Measurements from ENCODE around the gene NECAB3. TPM values are rescaled to one million over a fixed set of nuclear protein-coding genes. Genes with fewer than 3 reads are reported as not detected.
A peak's percentile ranks its signal among the peaks of the same experiment; 100 is the strongest.

Gene NECAB3
- polyA plus RNA-seq, 1 of the 3 experiments (the other 2 are of a cell fraction), result 20.1 TPM

GRCh38 chr20:33672426-33673113 lies 1.7 kb downstream of the NECAB3 start:
- Histone ChIP-seq H3K4me2 (peak overlapping the region; percentile 99), H3K4me3 (ENCODE audit: low read depth in 2 of 2, low read length in 1 of 2) (peak overlapping the region in 1 of 2 experiments; percentile 61; a peak in 1 of 4 replicates), H3K27ac (ENCODE audit: low read depth in 2 of 2, low read length in 1 of 2) (no peak overlapping the region)

GRCh38 chr20:33671573-33672288 lies 2.5 kb downstream of the NECAB3 start:
- POLR2A ChIA-PET, result no interaction called here
- Histone ChIP-seq H3K9me3 (no peaks in the 10 kb centered on the region), H3K79me2 (ENCODE audit: insufficient read depth) (peaks cover 10% of the 10 kb centered on the region; the same call in 1 of the 2 replicates), H4K20me1 (ENCODE audit: insufficient read depth) (0 out of 2 replicates have a peak, but pooled peaks cover 4% of the 10 kb centered on the region), H3K36me3 (replicated peaks in 1 of 2; ENCODE audit: control insufficient read depth in 1 of 2, insufficient read depth in 2 of 2, low read length in 1 of 2) (peaks cover 8 to 17% of the 10 kb centered on the region in 2 experiments), H3K9ac (no peak overlapping the region), H3K4me1 (ENCODE audit: control insufficient read depth in 1 of 2, insufficient read depth in 2 of 2, low read depth in 1 of 2, low read length in 1 of 2) (peaks cover 8 to 44% of the 10 kb centered on the region in 2 experiments; a peak in 2 of 4 replicates), H3K4me2 (peak overlapping the region; percentile 99; the same call in 1 of the 2 replicates), H3F3A (replicated peaks; ENCODE audit: insufficient read depth) (peaks cover 22% of the 10 kb centered on the region), H3K9me2 (no peaks in the 10 kb centered on the region), H3K27me3 (ENCODE audit: insufficient read depth) (no peaks in the 10 kb centered on the region), H3K27ac (ENCODE audit: low read depth in 2 of 2, low read length in 1 of 2) (no peak overlapping the region), H3K4me3 (ENCODE audit: low read depth in 2 of 2, low read length in 1 of 2) (no peak overlapping the region), H2AFZ (ENCODE audit: low read depth) (no peak overlapping the region)
- DNase-seq, result no peak
- WGBS (ENCODE audit: low lambda C conversion rate), result 90% methylated on average over 4 of the region's 8 CpGs
- CTCF ChIA-PET, result interaction anchor here (1.0 to 10.6 kb wide), 5 partner anchors 13 to 214 kb away, joined by 4 to 114 read pairs (median 6); partner anchors contain the start of gene ZNF341
- no peak for TF ChIP-seq FOXJ3 (CRISPR knock-in tag; IDR thresholded peaks at IDR 0.05)
- TF ChIP-seq RAD21 (IDR thresholded peaks at IDR 0.05; ENCODE audit: low read length), result no peak
- TF ChIP-seq IRF3 (IDR thresholded peaks at IDR 0.05; ENCODE audit: low read depth, low read length), result no peak
- TF ChIP-seq CHD2 (IDR thresholded peaks at IDR 0.05; ENCODE audit: low read length, partially characterized antibody), result no peak
- TF ChIP-seq MXI1 (IDR thresholded peaks at IDR 0.05; ENCODE audit: low read depth, low read length), result no peak
- TF ChIP-seq, protein P1, sequence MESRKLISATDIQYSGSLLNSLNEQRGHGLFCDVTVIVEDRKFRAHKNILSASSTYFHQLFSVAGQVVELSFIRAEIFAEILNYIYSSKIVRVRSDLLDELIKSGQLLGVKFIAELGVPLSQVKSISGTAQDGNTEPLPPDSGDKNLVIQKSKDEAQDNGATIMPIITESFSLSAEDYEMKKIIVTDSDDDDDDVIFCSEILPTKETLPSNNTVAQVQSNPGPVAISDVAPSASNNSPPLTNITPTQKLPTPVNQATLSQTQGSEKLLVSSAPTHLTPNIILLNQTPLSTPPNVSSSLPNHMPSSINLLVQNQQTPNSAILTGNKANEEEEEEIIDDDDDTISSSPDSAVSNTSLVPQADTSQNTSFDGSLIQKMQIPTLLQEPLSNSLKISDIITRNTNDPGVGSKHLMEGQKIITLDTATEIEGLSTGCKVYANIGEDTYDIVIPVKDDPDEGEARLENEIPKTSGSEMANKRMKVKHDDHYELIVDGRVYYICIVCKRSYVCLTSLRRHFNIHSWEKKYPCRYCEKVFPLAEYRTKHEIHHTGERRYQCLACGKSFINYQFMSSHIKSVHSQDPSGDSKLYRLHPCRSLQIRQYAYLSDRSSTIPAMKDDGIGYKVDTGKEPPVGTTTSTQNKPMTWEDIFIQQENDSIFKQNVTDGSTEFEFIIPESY (IDR thresholded peaks at IDR 0.05; ENCODE audit: borderline replicate concordance, low read depth), result no peak
- no peak for TF ChIP-seq USF2 (IDR thresholded peaks at IDR 0.05; ENCODE audit: borderline replicate concordance, low read depth, low read length)
- TF ChIP-seq, protein P2, sequence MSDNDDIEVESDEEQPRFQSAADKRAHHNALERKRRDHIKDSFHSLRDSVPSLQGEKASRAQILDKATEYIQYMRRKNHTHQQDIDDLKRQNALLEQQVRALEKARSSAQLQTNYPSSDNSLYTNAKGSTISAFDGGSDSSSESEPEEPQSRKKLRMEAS (IDR thresholded peaks at IDR 0.05; ENCODE audit: low read depth), result no peak
- no peak for TF ChIP-seq GATA2 (CRISPR knock-in tag; IDR thresholded peaks at IDR 0.05)
- no peak for TF ChIP-seq SMC3 (IDR thresholded peaks at IDR 0.05; ENCODE audit: low read depth, low read length)

More at GRCh38 chr20:33672426-33673113, 1.7 kb downstream of the NECAB3 start:
- H3K79me2 ChIP-seq (ENCODE audit: insufficient read depth), result peaks cover 10% of the 10 kb centered on the region; the same call in 1 of the 2 replicates
- H2AFZ ChIP-seq (ENCODE audit: low read depth), result no peak overlapping the region
- peaks cover 8 to 17% of the 10 kb centered on the region in 2 experiments for H3K36me3 ChIP-seq (replicated peaks in 1 of 2; ENCODE audit: control insufficient read depth in 1 of 2, insufficient read depth in 2 of 2, low read length in 1 of 2)
- peaks cover 8 to 36% of the 10 kb centered on the region in 2 experiments; a peak in 2 of 4 replicates for H3K4me1 ChIP-seq (ENCODE audit: control insufficient read depth in 1 of 2, insufficient read depth in 2 of 2, low read depth in 1 of 2, low read length in 1 of 2)
- ChIA-PET POLR2A (no interaction called here), CTCF (interaction anchor here (1.0 to 1.7 kb wide), 2 partner anchors 59 to 215 kb away, joined by 6 read pairs; partner anchors contain the start of gene ZNF341)
- H3F3A ChIP-seq (replicated peaks; ENCODE audit: insufficient read depth), result peaks cover 22% of the 10 kb centered on the region
- no peak overlapping the region for H3K9ac ChIP-seq
- DNase-seq, result peak; percentile 60
- no peaks in the 10 kb centered on the region for H3K9me3 ChIP-seq
- WGBS (ENCODE audit: low lambda C conversion rate), result 95% methylated on average over 4 of the region's 17 CpGs
- 0 out of 2 replicates have a peak, but pooled peaks cover 4% of the 10 kb centered on the region for H4K20me1 ChIP-seq (ENCODE audit: insufficient read depth)
- TF ChIP-seq JUND (IDR thresholded peaks at IDR 0.05), result no peak
- TF ChIP-seq NFIC (IDR thresholded peaks at IDR 0.05; ENCODE audit: borderline replicate concordance), result 0 out of 2 replicates have a peak, but pooled peaks have one; percentile 10
- TF ChIP-seq TAF1 (IDR thresholded peaks at IDR 0.05; ENCODE audit: borderline replicate concordance, low read depth, low read length), result no peak
- no peak for TF ChIP-seq SMC3 (IDR thresholded peaks at IDR 0.05; ENCODE audit: low read depth, low read length)
- TF ChIP-seq PBX3 (IDR thresholded peaks at IDR 0.05), result no peak
- no peaks in the 10 kb centered on the region for H3K27me3 ChIP-seq (ENCODE audit: insufficient read depth)
- H3K9me2 ChIP-seq, result no peaks in the 10 kb centered on the region
